HepG2 (cell line): Measurements from ENCODE around the gene GZF1. TPM values are rescaled to one million over a fixed set of nuclear protein-coding genes. Genes with fewer than 3 reads are reported as not detected.

Source experiments
- ATF3 ChIP-seq: sonication (generic); formaldehyde crosslinking; IDR thresholded peaks from 2 replicates; pipeline ENCODE4 v1.4.0; 2020; ENCODE audit warnings: missing genetic modification reagents
- CERS6 ChIP-seq: sonication (generic); formaldehyde crosslinking; IDR thresholded peaks from 2 replicates; pipeline ENCODE4 v1.5.0; 2020; ENCODE audit warnings: missing genetic modification reagents
- CREM ChIP-seq, 2 experiments: sonication (generic) in 1 of 2; formaldehyde crosslinking in 1 of 2; IDR thresholded peaks; 2 replicates each; pipeline versions ENCODE4 v1.4.0 to v1.6.1; 2016 to 2020; ENCODE audit warnings: antibody characterized with exemption in 1 of 2, mild to moderate bottlenecking in 1 of 2, missing genetic modification reagents in 1 of 2
- KDM1A ChIP-seq: IDR thresholded peaks from 2 replicates; pipeline ENCODE4 v1.6.1; 2016; ENCODE audit warnings: missing compliant biosample characterization
- NCOA2 ChIP-seq: sonication (generic); formaldehyde crosslinking; IDR thresholded peaks from 2 replicates; pipeline ENCODE4 v1.8.0; 2022; ENCODE audit warnings: inconsistent platforms
- NPAS2 ChIP-seq: sonication (generic); formaldehyde crosslinking; IDR thresholded peaks from 2 replicates; pipeline ENCODE4 v1.8.0; 2022; ENCODE audit warnings: mild to moderate bottlenecking, missing genetic modification reagents, borderline replicate concordance
- PHF5A ChIP-seq: IDR thresholded peaks from one replicate; pipeline ENCODE4 v1.6.1; 2018; ENCODE audit warnings: low read depth, missing genetic modification reagents; ENCODE audit not compliant: unreplicated experiment
- ZBTB1 ChIP-seq: sonication (generic); formaldehyde crosslinking; IDR thresholded peaks from 2 replicates; pipeline ENCODE4 v1.4.0; 2020; ENCODE audit warnings: missing genetic modification reagents, borderline replicate concordance
- ZMYM3 ChIP-seq: sonication (generic); formaldehyde crosslinking; IDR thresholded peaks from 2 replicates; pipeline ENCODE4 v1.5.1; 2020; ENCODE audit warnings: mild to moderate bottlenecking, missing genetic modification reagents
- ZNF251 ChIP-seq: sonication (generic); formaldehyde crosslinking; IDR thresholded peaks from 2 replicates; pipeline ENCODE4 v1.9.0; 2021; ENCODE audit warnings: mild to moderate bottlenecking, missing genetic modification reagents
- ZNF3 ChIP-seq: IDR thresholded peaks from 2 replicates; pipeline ENCODE4 v1.7.0; 2017; ENCODE audit warnings: inconsistent platforms
- polyA plus RNA-seq, 8 experiments: library from polyadenylated mRNA; depleted of rRNA in 3 of 8; stranded (reverse) in 7 of 8; unstranded in 1 of 8; fragments of >200 nt; fragmentation: Illumina TruSeq in 4 of 8; extraction: Trizol in 4 of 8; gene quantifications; 2 replicates each; pipeline versions ENCODE4 v1.2.1 to v1.2.3, GENCODE V29; 2011 to 2016; ENCODE audit warnings: low read depth in 4 of 8, missing spikeins in 1 of 8, mixed read lengths in 1 of 8; ENCODE audit not compliant: insufficient read depth in 1 of 8
- total RNA-seq, 5 experiments: library from RNA; depleted of rRNA; stranded (reverse); fragments of >200 nt; fragmentation: Illumina TruSeq; extraction: Trizol; gene quantifications; 2 replicates each; pipeline ENCODE4 v1.2.3, GENCODE V29; 2016; ENCODE audit warnings: low read depth in 1 of 5
- TF ChIP-seq, protein P1 (sequence below): IDR thresholded peaks from 2 replicates; pipeline ENCODE4 v1.6.1; 2016; ENCODE audit warnings: mild to moderate bottlenecking
- TF ChIP-seq, protein P2 (sequence below): sonication (generic); formaldehyde crosslinking; IDR thresholded peaks from 2 replicates; pipeline ENCODE4 v1.9.0; 2021; ENCODE audit warnings: missing genetic modification reagents, borderline replicate concordance

Gene GZF1
- total and polyA plus RNA-seq, 2 of the 13 experiments (the other 11 are each of a cell fraction or from before 2014, with no cell fraction given) = 16.9 to 26.0 TPM

DNA sequence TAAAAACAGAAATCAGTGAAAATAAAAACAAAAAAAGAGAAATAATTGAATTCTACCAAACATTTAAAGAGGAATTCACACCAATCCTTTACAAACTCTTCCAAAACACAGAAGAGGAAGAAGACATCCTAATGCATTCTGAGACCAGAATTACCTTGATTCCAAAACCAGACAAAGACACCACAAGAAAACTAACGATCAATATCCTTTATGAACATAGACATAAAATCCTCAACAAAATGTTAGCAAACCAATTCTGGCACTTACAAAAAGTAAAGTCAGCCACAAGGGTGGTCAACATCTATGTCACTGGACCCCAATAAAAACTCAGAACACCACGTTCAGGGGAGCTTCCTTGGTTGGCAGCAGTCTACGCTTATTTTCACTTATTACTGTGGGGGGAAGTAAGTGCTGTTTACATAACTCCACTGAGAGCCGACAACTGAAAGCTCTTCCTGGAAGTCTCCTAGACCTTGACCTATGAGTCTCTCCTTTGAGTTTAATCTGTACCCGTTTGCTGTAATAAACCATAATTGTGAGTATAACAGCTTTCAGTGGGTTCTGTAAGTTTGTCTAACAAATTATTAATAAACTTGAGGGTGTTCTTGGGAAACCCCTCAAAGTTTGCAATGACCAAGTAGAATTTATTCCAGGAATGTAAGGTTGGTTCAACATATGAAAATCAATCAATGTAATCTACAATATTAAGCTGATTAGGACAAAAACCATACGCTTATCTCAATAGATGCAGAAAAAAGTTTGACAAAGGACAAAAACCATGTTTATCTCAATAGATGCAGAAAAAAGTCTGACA lies 24.5 kb downstream of the GZF1 start (continued):
- TF ChIP-seq, protein P1, sequence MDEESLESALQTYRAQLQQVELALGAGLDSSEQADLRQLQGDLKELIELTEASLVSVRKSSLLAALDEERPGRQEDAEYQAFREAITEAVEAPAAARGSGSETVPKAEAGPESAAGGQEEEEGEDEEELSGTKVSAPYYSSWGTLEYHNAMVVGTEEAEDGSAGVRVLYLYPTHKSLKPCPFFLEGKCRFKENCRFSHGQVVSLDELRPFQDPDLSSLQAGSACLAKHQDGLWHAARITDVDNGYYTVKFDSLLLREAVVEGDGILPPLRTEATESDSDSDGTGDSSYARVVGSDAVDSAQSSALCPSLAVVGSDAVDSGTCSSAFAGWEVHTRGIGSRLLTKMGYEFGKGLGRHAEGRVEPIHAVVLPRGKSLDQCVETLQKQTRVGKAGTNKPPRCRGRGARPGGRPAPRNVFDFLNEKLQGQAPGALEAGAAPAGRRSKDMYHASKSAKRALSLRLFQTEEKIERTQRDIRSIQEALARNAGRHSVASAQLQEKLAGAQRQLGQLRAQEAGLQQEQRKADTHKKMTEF = peak; percentile 91
- TF ChIP-seq ZMYM3 (no peak), NPAS2 (CRISPR knock-in tag) (no peak), ZNF3 (CRISPR knock-in tag) (0 out of 2 replicates have a peak, but pooled peaks have one; percentile 26), KDM1A (CRISPR knock-in tag) (no peak), ZBTB1 (CRISPR knock-in tag) (no peak), PHF5A (CRISPR knock-in tag) (no peak), ATF3 (CRISPR knock-in tag) (no peak), CREM (IDR thresholded peaks at IDR 0.05) (peak; percentile 68), CREM (CRISPR knock-in tag; IDR thresholded peaks at IDR 0.05) (no peak), ZNF251 (CRISPR knock-in tag) (no peak), CERS6 (CRISPR knock-in tag) (no peak), NCOA2 (CRISPR knock-in tag) (peak; percentile 90)
- TF ChIP-seq, protein P2, sequence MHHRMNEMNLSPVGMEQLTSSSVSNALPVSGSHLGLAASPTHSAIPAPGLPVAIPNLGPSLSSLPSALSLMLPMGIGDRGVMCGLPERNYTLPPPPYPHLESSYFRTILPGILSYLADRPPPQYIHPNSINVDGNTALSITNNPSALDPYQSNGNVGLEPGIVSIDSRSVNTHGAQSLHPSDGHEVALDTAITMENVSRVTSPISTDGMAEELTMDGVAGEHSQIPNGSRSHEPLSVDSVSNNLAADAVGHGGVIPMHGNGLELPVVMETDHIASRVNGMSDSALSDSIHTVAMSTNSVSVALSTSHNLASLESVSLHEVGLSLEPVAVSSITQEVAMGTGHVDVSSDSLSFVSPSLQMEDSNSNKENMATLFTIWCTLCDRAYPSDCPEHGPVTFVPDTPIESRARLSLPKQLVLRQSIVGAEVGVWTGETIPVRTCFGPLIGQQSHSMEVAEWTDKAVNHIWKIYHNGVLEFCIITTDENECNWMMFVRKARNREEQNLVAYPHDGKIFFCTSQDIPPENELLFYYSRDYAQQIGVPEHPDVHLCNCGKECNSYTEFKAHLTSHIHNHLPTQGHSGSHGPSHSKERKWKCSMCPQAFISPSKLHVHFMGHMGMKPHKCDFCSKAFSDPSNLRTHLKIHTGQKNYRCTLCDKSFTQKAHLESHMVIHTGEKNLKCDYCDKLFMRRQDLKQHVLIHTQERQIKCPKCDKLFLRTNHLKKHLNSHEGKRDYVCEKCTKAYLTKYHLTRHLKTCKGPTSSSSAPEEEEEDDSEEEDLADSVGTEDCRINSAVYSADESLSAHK (CRISPR knock-in tag) = no peak
